HEK293T (cell line): ENCODE results near the gene CD34.

ENCODE experiments used
- BHLHE40 ChIP-seq: fragments of 450-650 bp; IDR thresholded peaks from 2 replicates; pipeline ENCODE4 v1.6.1; 2016; ENCODE audit warnings: mild to moderate bottlenecking, moderate library complexity, borderline replicate concordance
- ELF4 ChIP-seq: fragments of 450-650 bp; IDR thresholded peaks from 2 replicates; pipeline ENCODE4 v1.6.1; 2017; ENCODE audit warnings: antibody characterized with exemption
- FOXA1 ChIP-seq: fragments of 450-650 bp; IDR thresholded peaks from 2 replicates; pipeline ENCODE4 v1.6.1; 2016; ENCODE audit warnings: mild to moderate bottlenecking
- FOXK2 ChIP-seq: fragments of 450-650 bp; IDR thresholded peaks from 2 replicates; pipeline ENCODE4 v1.6.1; 2016; ENCODE audit warnings: mild to moderate bottlenecking
- FOXM1 ChIP-seq: fragments of 450-650 bp; IDR thresholded peaks from 2 replicates; pipeline ENCODE4 v1.6.1; 2017; ENCODE audit warnings: mild to moderate bottlenecking, borderline replicate concordance
- L3MBTL2 ChIP-seq: fragments of 450-650 bp; conservative IDR thresholded peaks from 2 replicates; pipeline ENCODE4 v1.6.1; 2016; ENCODE audit warnings: mild to moderate bottlenecking
- NFRKB ChIP-seq: fragments of 450-650 bp; IDR thresholded peaks from 2 replicates; pipeline ENCODE4 v1.6.1; 2016; ENCODE audit warnings: mild to moderate bottlenecking, moderate library complexity
- SP1 ChIP-seq: fragments of 450-650 bp; IDR thresholded peaks from 2 replicates; pipeline ENCODE4 v1.6.1; 2017
- SUZ12 ChIP-seq: fragments of 450-650 bp; IDR thresholded peaks from 2 replicates; pipeline ENCODE4 v1.6.1; 2016; ENCODE audit warnings: mild to moderate bottlenecking
- TARDBP ChIP-seq: fragments of 450-650 bp; IDR thresholded peaks from 2 replicates; pipeline ENCODE4 v1.6.1; 2016
- ZNF384 ChIP-seq: fragments of 450-650 bp; IDR thresholded peaks from 2 replicates; pipeline ENCODE4 v1.6.1; 2016

DNA sequence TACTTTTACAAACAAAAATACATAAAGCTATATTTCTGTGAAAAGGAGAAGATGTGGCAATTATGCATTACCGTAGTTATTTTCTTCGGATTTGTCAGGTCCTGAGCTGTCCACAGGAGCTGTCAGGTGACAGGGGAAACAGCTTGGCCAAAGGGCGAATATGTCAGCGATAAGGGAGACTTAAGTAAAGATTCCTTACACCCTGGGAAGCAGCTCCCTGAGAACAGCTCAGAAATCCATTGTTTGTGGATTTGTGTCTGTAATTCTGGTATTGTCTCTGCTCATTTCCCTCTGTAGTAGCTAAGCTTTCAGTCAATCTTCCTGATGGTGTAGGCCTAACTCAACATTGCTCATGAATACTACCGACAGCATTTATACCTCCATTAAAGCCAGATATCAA lies 7.1 kb upstream of the CD34 start:
- no peak for TF ChIP-seq SP1
- TF ChIP-seq FOXA1: no peak
- no peak for TF ChIP-seq L3MBTL2
- TF ChIP-seq SUZ12: no peak
- no peak for TF ChIP-seq BHLHE40
- TF ChIP-seq ELF4: no peak
- TF ChIP-seq FOXM1: no peak
- no peak for TF ChIP-seq FOXK2
- TF ChIP-seq NFRKB: no peak
- no peak for TF ChIP-seq ZNF384
- TF ChIP-seq TARDBP: no peak
